Neural cell (in vitro differentiated cells): ENCODE measurements around the gene HBA2.

Experiments used
- EZH2 ChIP-seq: fragments of 200-600, 300-800 bp; shearing (Covaris generic), sonication (generic); IDR thresholded peaks from 2 replicates; pipeline ENCODE4 v1.6.1; 2014; ENCODE audit warnings: antibody characterized with exemption, low read length, borderline replicate concordance, mild to moderate bottlenecking; ENCODE audit not compliant: insufficient read depth, poor library complexity, severe bottlenecking
- MXI1 ChIP-seq: fragments of 450-650 bp; conservative IDR thresholded peaks from 2 replicates; pipeline ENCODE4 v1.6.1; 2014; ENCODE audit warnings: antibody characterized with exemption, mild to moderate bottlenecking; ENCODE audit not compliant: poor library complexity, severe bottlenecking
- POLR2AphosphoS5 ChIP-seq: IDR thresholded peaks from 2 replicates; pipeline ENCODE4 v1.6.1; 2012
- RAD21 ChIP-seq: fragments of 450-650 bp; conservative IDR thresholded peaks from 2 replicates; pipeline ENCODE4 v1.6.1; 2014; ENCODE audit warnings: antibody characterized with exemption, mild to moderate bottlenecking, moderate library complexity
- SMC3 ChIP-seq: fragments of 450-650 bp; conservative IDR thresholded peaks from 2 replicates; pipeline ENCODE4 v1.6.1; 2014; ENCODE audit warnings: antibody characterized with exemption, mild to moderate bottlenecking, moderate library complexity; ENCODE audit not compliant: poor library complexity
- TAF1 ChIP-seq: IDR thresholded peaks from 2 replicates; pipeline ENCODE4 v1.6.1; 2012; ENCODE audit warnings: low read depth
- TF ChIP-seq, protein P1 (sequence below): fragments of 450-650 bp; IDR thresholded peaks from 2 replicates; pipeline ENCODE4 v1.5.1; 2014; ENCODE audit warnings: antibody characterized with exemption, mild to moderate bottlenecking, moderate library complexity; ENCODE audit not compliant: poor library complexity, severe bottlenecking
- TF ChIP-seq, protein P2 (sequence below): IDR thresholded peaks from 2 replicates; pipeline ENCODE4 v1.6.1; 2012; ENCODE audit warnings: borderline replicate concordance

DNA sequence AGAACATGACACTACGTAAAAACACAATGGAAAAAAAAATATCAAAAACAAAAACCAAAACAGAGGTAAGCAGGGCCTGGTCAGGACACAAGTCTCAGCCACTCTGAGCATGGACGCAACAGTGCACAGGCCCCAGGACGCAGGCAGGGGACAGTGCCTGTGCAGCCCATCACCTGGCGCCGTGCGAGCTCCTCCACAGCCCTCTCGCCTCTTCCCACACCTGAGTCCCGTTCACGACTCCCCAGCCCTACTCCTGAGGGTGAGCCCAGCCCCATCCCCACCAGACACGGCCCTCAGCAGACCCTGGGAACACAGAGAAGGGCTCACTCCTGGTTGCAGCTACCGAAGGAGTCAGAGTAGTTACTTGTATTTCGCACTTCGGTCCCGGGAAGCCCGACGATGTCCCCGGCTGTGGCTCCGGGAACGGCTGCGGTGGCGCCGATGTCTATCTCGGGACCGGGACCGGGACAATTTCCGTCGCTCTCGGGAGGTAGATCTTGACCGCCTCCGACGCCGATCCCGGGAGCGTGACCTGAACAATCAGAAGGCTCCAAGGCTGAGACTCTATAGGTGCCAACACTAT is 17.0 kb downstream of the HBA2 start:
- TF ChIP-seq, protein P1, sequence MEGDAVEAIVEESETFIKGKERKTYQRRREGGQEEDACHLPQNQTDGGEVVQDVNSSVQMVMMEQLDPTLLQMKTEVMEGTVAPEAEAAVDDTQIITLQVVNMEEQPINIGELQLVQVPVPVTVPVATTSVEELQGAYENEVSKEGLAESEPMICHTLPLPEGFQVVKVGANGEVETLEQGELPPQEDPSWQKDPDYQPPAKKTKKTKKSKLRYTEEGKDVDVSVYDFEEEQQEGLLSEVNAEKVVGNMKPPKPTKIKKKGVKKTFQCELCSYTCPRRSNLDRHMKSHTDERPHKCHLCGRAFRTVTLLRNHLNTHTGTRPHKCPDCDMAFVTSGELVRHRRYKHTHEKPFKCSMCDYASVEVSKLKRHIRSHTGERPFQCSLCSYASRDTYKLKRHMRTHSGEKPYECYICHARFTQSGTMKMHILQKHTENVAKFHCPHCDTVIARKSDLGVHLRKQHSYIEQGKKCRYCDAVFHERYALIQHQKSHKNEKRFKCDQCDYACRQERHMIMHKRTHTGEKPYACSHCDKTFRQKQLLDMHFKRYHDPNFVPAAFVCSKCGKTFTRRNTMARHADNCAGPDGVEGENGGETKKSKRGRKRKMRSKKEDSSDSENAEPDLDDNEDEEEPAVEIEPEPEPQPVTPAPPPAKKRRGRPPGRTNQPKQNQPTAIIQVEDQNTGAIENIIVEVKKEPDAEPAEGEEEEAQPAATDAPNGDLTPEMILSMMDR: no peak
- TF ChIP-seq, protein P2, sequence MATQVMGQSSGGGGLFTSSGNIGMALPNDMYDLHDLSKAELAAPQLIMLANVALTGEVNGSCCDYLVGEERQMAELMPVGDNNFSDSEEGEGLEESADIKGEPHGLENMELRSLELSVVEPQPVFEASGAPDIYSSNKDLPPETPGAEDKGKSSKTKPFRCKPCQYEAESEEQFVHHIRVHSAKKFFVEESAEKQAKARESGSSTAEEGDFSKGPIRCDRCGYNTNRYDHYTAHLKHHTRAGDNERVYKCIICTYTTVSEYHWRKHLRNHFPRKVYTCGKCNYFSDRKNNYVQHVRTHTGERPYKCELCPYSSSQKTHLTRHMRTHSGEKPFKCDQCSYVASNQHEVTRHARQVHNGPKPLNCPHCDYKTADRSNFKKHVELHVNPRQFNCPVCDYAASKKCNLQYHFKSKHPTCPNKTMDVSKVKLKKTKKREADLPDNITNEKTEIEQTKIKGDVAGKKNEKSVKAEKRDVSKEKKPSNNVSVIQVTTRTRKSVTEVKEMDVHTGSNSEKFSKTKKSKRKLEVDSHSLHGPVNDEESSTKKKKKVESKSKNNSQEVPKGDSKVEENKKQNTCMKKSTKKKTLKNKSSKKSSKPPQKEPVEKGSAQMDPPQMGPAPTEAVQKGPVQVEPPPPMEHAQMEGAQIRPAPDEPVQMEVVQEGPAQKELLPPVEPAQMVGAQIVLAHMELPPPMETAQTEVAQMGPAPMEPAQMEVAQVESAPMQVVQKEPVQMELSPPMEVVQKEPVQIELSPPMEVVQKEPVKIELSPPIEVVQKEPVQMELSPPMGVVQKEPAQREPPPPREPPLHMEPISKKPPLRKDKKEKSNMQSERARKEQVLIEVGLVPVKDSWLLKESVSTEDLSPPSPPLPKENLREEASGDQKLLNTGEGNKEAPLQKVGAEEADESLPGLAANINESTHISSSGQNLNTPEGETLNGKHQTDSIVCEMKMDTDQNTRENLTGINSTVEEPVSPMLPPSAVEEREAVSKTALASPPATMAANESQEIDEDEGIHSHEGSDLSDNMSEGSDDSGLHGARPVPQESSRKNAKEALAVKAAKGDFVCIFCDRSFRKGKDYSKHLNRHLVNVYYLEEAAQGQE: no peak
- TF ChIP-seq MXI1: no peak
- TF ChIP-seq SMC3: no peak
- no peak for TF ChIP-seq POLR2AphosphoS5
- TF ChIP-seq TAF1: no peak
- no peak for TF ChIP-seq EZH2
- TF ChIP-seq RAD21: no peak
